Mucosa of rectum (tissue), 2 donors: ENCODE measurements around the gene KIAA0930.

Experiments used
- H3K27ac ChIP-seq, 2 donors: one replicate each; pipeline ENCODE4 v1.7.0; 2013; ENCODE audit warnings: inconsistent platforms in 2 of 2, low read depth in 2 of 2, low read length in 2 of 2
- H3K27me3 ChIP-seq, 2 donors: one replicate each; pipeline ENCODE4 v1.7.0; 2013; ENCODE audit warnings: low read length in 2 of 2; ENCODE audit not compliant: control insufficient read depth in 2 of 2, insufficient read depth in 2 of 2
- H3K36me3 ChIP-seq, 2 donors: one replicate each; pipeline ENCODE4 v1.7.0; 2013; ENCODE audit warnings: low read length in 2 of 2; ENCODE audit not compliant: control insufficient read depth in 2 of 2, insufficient read depth in 2 of 2
- H3K4me1 ChIP-seq, 2 donors: one replicate each; pipeline ENCODE4 v1.7.0; 2013; ENCODE audit warnings: low read length in 2 of 2, mild to moderate bottlenecking in 1 of 2; ENCODE audit not compliant: control insufficient read depth in 2 of 2, insufficient read depth in 2 of 2
- H3K4me3 ChIP-seq, 2 donors: one replicate each; pipeline ENCODE4 v1.7.0; 2013; ENCODE audit warnings: low read length in 2 of 2
- H3K9ac ChIP-seq, 2 donors: one replicate each; pipeline ENCODE4 v1.7.0; 2013; ENCODE audit warnings: low read length in 2 of 2, low read depth in 1 of 2, mild to moderate bottlenecking in 1 of 2
- H3K9me3 ChIP-seq, 2 donors: one replicate each; pipeline ENCODE4 v1.7.0; 2013; ENCODE audit warnings: low read length in 2 of 2; ENCODE audit not compliant: control insufficient read depth in 2 of 2
- donor health status: healthy.
- donor health status: Normal muscosa, but diverticular disease.

KIAA0930 gene

DNA sequence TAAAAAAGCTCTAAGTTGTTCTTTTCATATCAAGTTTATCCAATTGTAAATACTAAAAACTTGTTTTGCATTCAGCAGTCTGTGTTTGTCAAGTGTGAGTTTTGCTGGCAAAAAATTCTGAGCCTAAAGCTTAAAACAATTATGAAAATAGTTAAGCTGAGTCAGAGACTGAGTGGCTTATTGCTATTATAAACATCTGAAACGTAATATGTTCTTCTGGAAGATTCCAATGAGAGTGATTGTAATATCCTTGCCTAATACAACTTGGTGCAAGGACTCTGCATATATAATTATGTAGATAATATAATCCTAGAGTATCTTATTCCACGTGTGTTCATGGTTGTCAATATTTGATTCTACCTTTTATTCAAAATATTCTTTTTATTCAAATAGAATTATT, 91.0 kb downstream of the KIAA0930 start:
- no peaks in the 10 kb centered on the region for H3K36me3 ChIP-seq
- no peak overlapping the region for H3K9ac ChIP-seq
- peaks cover 0 to 7% of the 10 kb centered on the region in 2 donors for H3K4me1 ChIP-seq
- no peak overlapping the region for H3K27ac ChIP-seq
- no peak overlapping the region for H3K4me3 ChIP-seq
- no peaks in the 10 kb centered on the region for H3K9me3 ChIP-seq
- H3K27me3 ChIP-seq: no peaks in the 10 kb centered on the region

DNA sequence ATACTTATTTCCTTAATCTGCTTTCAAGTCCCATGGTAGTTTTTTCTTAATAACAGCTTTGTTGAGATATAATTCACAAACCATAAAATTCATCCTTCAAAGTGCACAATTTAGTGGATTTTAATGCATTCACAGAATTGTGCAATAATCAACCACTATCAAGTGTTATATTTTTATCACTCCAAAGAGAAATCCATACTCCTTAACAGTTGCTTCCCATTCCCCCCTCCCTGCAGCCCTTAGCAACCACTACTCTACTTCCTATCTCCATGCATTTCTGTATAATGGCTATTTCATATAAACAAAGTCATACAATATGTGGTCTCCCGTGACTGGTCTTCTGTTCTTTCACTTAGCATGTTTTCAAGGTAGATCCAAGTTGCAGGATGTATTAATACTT, 95.8 kb downstream of the KIAA0930 start:
- Histone ChIP-seq H3K9ac (no peak overlapping the region), H3K4me1 (no peaks in the 10 kb centered on the region), H3K27ac (no peak overlapping the region), H3K36me3 (no peaks in the 10 kb centered on the region), H3K4me3 (no peak overlapping the region), H3K27me3 (no peaks in the 10 kb centered on the region), H3K9me3 (no peaks in the 10 kb centered on the region)

DNA sequence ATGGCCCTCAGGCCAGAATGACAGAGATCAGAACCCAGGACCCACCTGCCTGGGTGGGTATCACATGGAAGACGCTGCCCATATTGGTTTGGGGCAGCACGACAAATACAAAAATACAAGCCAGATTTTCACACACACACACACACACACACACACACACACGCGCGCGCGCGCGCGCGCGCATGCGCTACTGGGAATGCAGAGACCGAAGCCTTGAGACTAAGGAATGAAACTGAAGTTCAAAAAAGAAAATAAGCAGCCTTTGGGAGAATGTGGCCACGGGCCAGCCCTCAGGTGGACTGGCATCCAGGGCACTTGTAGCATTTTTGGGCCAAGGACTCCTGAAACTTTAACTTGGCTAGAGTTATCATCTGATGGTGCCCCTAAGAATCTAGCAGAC, 98.3 kb downstream of the KIAA0930 start:
- H3K27ac ChIP-seq: no peak overlapping the region
- no peak overlapping the region for H3K4me3 ChIP-seq
- no peaks in the 10 kb centered on the region for H3K9me3 ChIP-seq
- no peaks in the 10 kb centered on the region for H3K36me3 ChIP-seq
- no peaks in the 10 kb centered on the region for H3K4me1 ChIP-seq
- no peaks in the 10 kb centered on the region for H3K27me3 ChIP-seq
- H3K9ac ChIP-seq: no peak overlapping the region
